ENCODE data around the gene DIP2C. TPM values are rescaled to one million over a fixed set of nuclear protein-coding genes. Genes with fewer than 3 reads are reported as not detected.
"Not testable (repeated sequence)": the region's sequence is repeated elsewhere in the genome, so short reads cannot be mapped to it uniquely, and the experiment has no call there.

Gene DIP2C
- total RNA-seq, 1 donor from 2014 or later = 1.6 TPM

- intact Hi-C loops (cut with micrococcal nuclease) = no loop called here
- Mint-ChIP-seq H3K27ac (no peak overlapping the region), H3K4me3 (ENCODE audit: low read depth) (no peak overlapping the region), H3K27me3 (ENCODE audit: low read depth) (no peaks in the 10 kb centered on the region), H3K36me3 (ENCODE audit: low read depth) (peaks cover 9% of the 10 kb centered on the region), H3K9me3 (peaks cover 6% of the 10 kb centered on the region), H3K4me1 (ENCODE audit: low read depth) (peaks cover 10% of the 10 kb centered on the region)
- DNase-seq (ENCODE audit: low spot score) = no peak
These were observed 217.1 kb downstream of the DIP2C start for GRCh38 chr10:472241-472910.

GRCh38 chr10:470339-471003 lies 219.0 kb downstream of the DIP2C start:
- H3K27me3 Mint-ChIP-seq (ENCODE audit: low read depth) = no peaks in the 10 kb centered on the region
- no peak overlapping the region for H3K27ac Mint-ChIP-seq
- peaks cover 5% of the 10 kb centered on the region for H3K36me3 Mint-ChIP-seq (ENCODE audit: low read depth)
- DNase-seq (ENCODE audit: low spot score) = no peak
- intact Hi-C loops (cut with micrococcal nuclease) = no loop called here
- H3K4me1 Mint-ChIP-seq (ENCODE audit: low read depth) = peaks cover 10% of the 10 kb centered on the region
- H3K9me3 Mint-ChIP-seq = no peaks in the 10 kb centered on the region
- H3K4me3 Mint-ChIP-seq (ENCODE audit: low read depth) = no peak overlapping the region

GRCh38 chr10:469947-470338 lies 219.5 kb downstream of the DIP2C start:
- no peak for DNase-seq (ENCODE audit: low spot score)
- peaks cover 10% of the 10 kb centered on the region for H3K4me1 Mint-ChIP-seq (ENCODE audit: low read depth)
- intact Hi-C loops (cut with micrococcal nuclease) = no loop called here
- no peak overlapping the region for H3K27ac Mint-ChIP-seq
- no peak overlapping the region for H3K4me3 Mint-ChIP-seq (ENCODE audit: low read depth)
- H3K27me3 Mint-ChIP-seq (ENCODE audit: low read depth) = no peaks in the 10 kb centered on the region
- H3K9me3 Mint-ChIP-seq = no peaks in the 10 kb centered on the region
- peaks cover 5% of the 10 kb centered on the region for H3K36me3 Mint-ChIP-seq (ENCODE audit: low read depth)

- peaks cover 3% of the 10 kb centered on the region for H3K9me3 Mint-ChIP-seq
- no peak overlapping the region for H3K27ac Mint-ChIP-seq
- no peaks in the 10 kb centered on the region for H3K4me1 Mint-ChIP-seq (ENCODE audit: low read depth)
- intact Hi-C loops (cut with micrococcal nuclease) = no loop called here
- H3K36me3 Mint-ChIP-seq (ENCODE audit: low read depth) = no peaks in the 10 kb centered on the region
- no peak overlapping the region for H3K4me3 Mint-ChIP-seq (ENCODE audit: low read depth)
- DNase-seq (ENCODE audit: low spot score) = no peak
- peaks cover 25% of the 10 kb centered on the region for H3K27me3 Mint-ChIP-seq (ENCODE audit: low read depth)
These were observed 229.7 kb downstream of the DIP2C start for GRCh38 chr10:459743-460142.

GRCh38 chr10:458421-458851 lies 231.0 kb downstream of the DIP2C start:
- DNase-seq (ENCODE audit: low spot score) = no peak
- intact Hi-C loops (cut with micrococcal nuclease) = no loop called here
- Mint-ChIP-seq H3K27ac (no peak overlapping the region), H3K4me3 (ENCODE audit: low read depth) (no peak overlapping the region), H3K4me1 (ENCODE audit: low read depth) (no peaks in the 10 kb centered on the region), H3K36me3 (ENCODE audit: low read depth) (no peaks in the 10 kb centered on the region), H3K9me3 (peaks cover 1% of the 10 kb centered on the region), H3K27me3 (ENCODE audit: low read depth) (peaks cover 21% of the 10 kb centered on the region)

- intact Hi-C loops (cut with micrococcal nuclease) = no loop called here
- Mint-ChIP-seq H3K27ac (no peak overlapping the region), H3K4me1 (ENCODE audit: low read depth) (peaks cover 2% of the 10 kb centered on the region), H3K4me3 (ENCODE audit: low read depth) (no peak overlapping the region), H3K27me3 (ENCODE audit: low read depth) (peaks cover 25% of the 10 kb centered on the region), H3K9me3 (peaks cover 4% of the 10 kb centered on the region), H3K36me3 (ENCODE audit: low read depth) (no peaks in the 10 kb centered on the region)
- DNase-seq (ENCODE audit: low spot score) = no peak
These were observed 233.0 kb downstream of the DIP2C start for GRCh38 chr10:456486-456885.

- Mint-ChIP-seq H3K27ac (no peak overlapping the region), H3K4me3 (ENCODE audit: low read depth) (no peak overlapping the region), H3K9me3 (peaks cover 4% of the 10 kb centered on the region), H3K4me1 (ENCODE audit: low read depth) (peaks cover 16% of the 10 kb centered on the region), H3K27me3 (ENCODE audit: low read depth) (peaks cover 21% of the 10 kb centered on the region), H3K36me3 (ENCODE audit: low read depth) (no peaks in the 10 kb centered on the region)
- no peak for DNase-seq (ENCODE audit: low spot score)
- intact Hi-C loops (cut with micrococcal nuclease) = no loop called here
These were observed 234.6 kb downstream of the DIP2C start for GRCh38 chr10:454860-455259.

GRCh38 chr10:453647-454046 lies 235.8 kb downstream of the DIP2C start:
- Mint-ChIP-seq H3K4me3 (ENCODE audit: low read depth) (no peak overlapping the region), H3K36me3 (ENCODE audit: low read depth) (no peaks in the 10 kb centered on the region), H3K4me1 (ENCODE audit: low read depth) (peaks cover 16% of the 10 kb centered on the region), H3K27me3 (ENCODE audit: low read depth) (peaks cover 21% of the 10 kb centered on the region), H3K27ac (no peak overlapping the region), H3K9me3 (peaks cover 4% of the 10 kb centered on the region)
- intact Hi-C loops (cut with micrococcal nuclease) = no loop called here
- no peak for DNase-seq (ENCODE audit: low spot score)

- Mint-ChIP-seq H3K4me1 (ENCODE audit: low read depth) (peaks cover 16% of the 10 kb centered on the region), H3K27me3 (ENCODE audit: low read depth) (peaks cover 21% of the 10 kb centered on the region), H3K36me3 (ENCODE audit: low read depth) (no peaks in the 10 kb centered on the region), H3K4me3 (ENCODE audit: low read depth) (no peak overlapping the region), H3K9me3 (peaks cover 4% of the 10 kb centered on the region), H3K27ac (no peak overlapping the region)
- no peak for DNase-seq (ENCODE audit: low spot score)
- intact Hi-C loops (cut with micrococcal nuclease) = no loop called here
These were observed 236.7 kb downstream of the DIP2C start for GRCh38 chr10:452512-453426.

GRCh38 chr10:451856-452255 lies 237.6 kb downstream of the DIP2C start:
- H3K36me3 Mint-ChIP-seq (ENCODE audit: low read depth) = no peaks in the 10 kb centered on the region
- H3K27ac Mint-ChIP-seq = no peak overlapping the region
- peaks cover 21% of the 10 kb centered on the region for H3K27me3 Mint-ChIP-seq (ENCODE audit: low read depth)
- no peak for DNase-seq (ENCODE audit: low spot score)
- H3K4me3 Mint-ChIP-seq (ENCODE audit: low read depth) = no peak overlapping the region
- H3K4me1 Mint-ChIP-seq (ENCODE audit: low read depth) = peaks cover 16% of the 10 kb centered on the region
- H3K9me3 Mint-ChIP-seq = peaks cover 4% of the 10 kb centered on the region
- intact Hi-C loops (cut with micrococcal nuclease) = no loop called here

GRCh38 chr10:451021-451471 lies 238.4 kb downstream of the DIP2C start:
- no peak overlapping the region for H3K4me3 Mint-ChIP-seq (ENCODE audit: low read depth)
- peaks cover 4% of the 10 kb centered on the region for H3K9me3 Mint-ChIP-seq
- H3K4me1 Mint-ChIP-seq (ENCODE audit: low read depth) = peaks cover 16% of the 10 kb centered on the region
- peak; percentile 48 for DNase-seq (ENCODE audit: low spot score)
- no peak overlapping the region for H3K27ac Mint-ChIP-seq
- H3K27me3 Mint-ChIP-seq (ENCODE audit: low read depth) = peaks cover 21% of the 10 kb centered on the region
- intact Hi-C loops (cut with micrococcal nuclease) = no loop called here
- no peaks in the 10 kb centered on the region for H3K36me3 Mint-ChIP-seq (ENCODE audit: low read depth)

- H3K4me3 Mint-ChIP-seq (ENCODE audit: low read depth) = no peak overlapping the region
- peaks cover 4% of the 10 kb centered on the region for H3K9me3 Mint-ChIP-seq
- no peaks in the 10 kb centered on the region for H3K36me3 Mint-ChIP-seq (ENCODE audit: low read depth)
- DNase-seq (ENCODE audit: low spot score) = no peak
- peaks cover 16% of the 10 kb centered on the region for H3K4me1 Mint-ChIP-seq (ENCODE audit: low read depth)
- intact Hi-C loops (cut with micrococcal nuclease) = no loop called here
- no peak overlapping the region for H3K27ac Mint-ChIP-seq
- H3K27me3 Mint-ChIP-seq (ENCODE audit: low read depth) = peaks cover 21% of the 10 kb centered on the region
These were observed 239.0 kb downstream of the DIP2C start for GRCh38 chr10:450463-450862.

- H3K36me3 Mint-ChIP-seq (ENCODE audit: low read depth); H3K27ac Mint-ChIP-seq; DNase-seq (ENCODE audit: low spot score); H3K4me3 Mint-ChIP-seq (ENCODE audit: low read depth); intact Hi-C loops (cut with micrococcal nuclease); H3K9me3 Mint-ChIP-seq: not testable (repeated sequence)
- H3K4me1 Mint-ChIP-seq (ENCODE audit: low read depth) = peaks cover 16% of the 10 kb centered on the region
- H3K27me3 Mint-ChIP-seq (ENCODE audit: low read depth) = peaks cover 19% of the 10 kb centered on the region
These were observed 240.1 kb downstream of the DIP2C start for GRCh38 chr10:449331-449730.
